Keratinocyte (primary cell): ENCODE data around the gene GDAP2.

Experiments
- CTCF ChIP-seq, 3 experiments: IDR thresholded peaks in 1 of 3; conservative IDR thresholded peaks in 1 of 3; optimal IDR thresholded peaks in 1 of 3; 2 replicates in 2 of 3; 3 replicates in 1 of 3; pipeline versions ENCODE3 to v1.5.1; 2011; ENCODE audit warnings: low read length in 3 of 3, mild to moderate bottlenecking in 3 of 3, moderate library complexity in 2 of 3, control low read depth in 1 of 3, inconsistent platforms in 1 of 3; ENCODE audit not compliant: insufficient read depth in 2 of 3; ENCODE audit errors: extremely low read depth in 1 of 3
- EZH2 ChIP-seq: IDR thresholded peaks from one replicate; pipeline ENCODE4 v1.6.1; 2012; ENCODE audit warnings: inconsistent platforms, mild to moderate bottlenecking, low read length, moderate library complexity

- TF ChIP-seq EZH2 (no peak), CTCF (optimal IDR thresholded peaks at IDR 0.05 in 1 of 3, IDR thresholded peaks at IDR 0.05 in 1 of 3, conservative IDR thresholded peaks at IDR 0.05 in 1 of 3; ENCODE audit: extremely low read depth in 1 of 3, insufficient read depth in 2 of 3, low read length in 3 of 3) (no peak)
These were observed 77.7 kb downstream of the GDAP2 start for GRCh38 chr1:117851687-117852086.
